HUES64 (cell line): ENCODE results near the gene OSR1.

Experiments used
- H3K27ac ChIP-seq: 2 replicates; pipeline ENCODE4 v1.7.0; 2013; ENCODE audit warnings: low read depth, low read length, inconsistent platforms
- H3K27me3 ChIP-seq: 2 replicates; pipeline ENCODE4 v1.6.1; 2013; ENCODE audit warnings: mild to moderate bottlenecking, low read length; ENCODE audit not compliant: insufficient read depth
- H3K36me3 ChIP-seq: 2 replicates; pipeline ENCODE4 v1.6.1; 2013; ENCODE audit warnings: mild to moderate bottlenecking, low read length; ENCODE audit not compliant: insufficient read depth
- H3K4me1 ChIP-seq: 2 replicates; pipeline ENCODE4 v1.6.1; 2013; ENCODE audit warnings: mild to moderate bottlenecking, low read length, moderate library complexity; ENCODE audit not compliant: insufficient read depth
- H3K4me3 ChIP-seq: 2 replicates; pipeline ENCODE4 v1.5.1; 2013; ENCODE audit warnings: mild to moderate bottlenecking, low read length, moderate library complexity
- H3K9ac ChIP-seq: 2 replicates; pipeline ENCODE4 v1.6.1; 2013; ENCODE audit warnings: mild to moderate bottlenecking, low read depth, low read length
- H3K9me3 ChIP-seq: 2 replicates; pipeline ENCODE4 v1.6.1; 2013; ENCODE audit warnings: low read depth, low read length; ENCODE audit not compliant: insufficient read depth
- WGBS: fragments of 150-250, 120-280 bp; methylation state at CpG from one replicate; pipeline ENCODE4 v1.1.7; 2013; ENCODE audit warnings: missing lambda C conversion rate; 5-methylcytosine and 5-hydroxymethylcytosine counted together

OSR1 gene

DNA sequence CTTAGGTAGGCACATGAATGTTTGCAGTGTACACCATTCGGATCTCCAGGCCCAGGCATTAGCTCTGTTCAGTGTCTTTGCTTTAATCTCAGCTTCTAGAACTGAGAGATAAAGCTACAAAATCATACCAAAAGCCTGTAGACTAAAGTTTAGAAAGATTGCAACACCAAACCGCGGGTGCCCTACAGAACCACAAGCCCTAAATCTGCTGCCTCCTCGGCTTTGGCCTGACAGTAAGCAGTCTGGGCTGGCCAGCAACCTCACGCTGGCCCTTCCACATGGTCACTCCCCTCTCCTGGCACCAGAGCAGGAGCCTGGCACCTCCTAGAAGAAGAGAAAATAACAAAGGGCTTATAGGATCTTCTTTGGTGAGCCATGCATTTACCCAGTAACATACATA is 8.9 kb upstream of the OSR1 start:
- peaks cover 71% of the 10 kb centered on the region for H3K27me3 ChIP-seq
- H3K4me1 ChIP-seq, result 0 out of 2 replicates have a peak, but pooled peaks cover 4% of the 10 kb centered on the region
- 86% methylated on average over 5 of the region's 5 CpGs for WGBS
- H3K4me3 ChIP-seq, result no peak overlapping the region
- no peaks in the 10 kb centered on the region for H3K36me3 ChIP-seq
- no peak overlapping the region for H3K27ac ChIP-seq
- H3K9ac ChIP-seq, result no peak overlapping the region
- no peaks in the 10 kb centered on the region for H3K9me3 ChIP-seq

GRCh38 chr2:19365126-19365525 is 6.7 kb upstream of the OSR1 start:
- no peaks in the 10 kb centered on the region for H3K9me3 ChIP-seq
- H3K36me3 ChIP-seq, result no peaks in the 10 kb centered on the region
- no peak overlapping the region for H3K27ac ChIP-seq
- WGBS, result 67% methylated on average over 3 of the region's 3 CpGs
- no peak overlapping the region for H3K4me3 ChIP-seq
- H3K9ac ChIP-seq, result no peak overlapping the region
- H3K27me3 ChIP-seq, result peaks cover 91% of the 10 kb centered on the region
- peaks cover 4% of the 10 kb centered on the region; the same call in 1 of the 2 replicates for H3K4me1 ChIP-seq

- H3K27me3 ChIP-seq, result peaks cover 99% of the 10 kb centered on the region
- WGBS, result 59% methylated on average over 3 of the region's 3 CpGs
Observed at GRCh38 chr2:19364014-19364413, 5.6 kb upstream of the OSR1 start.

DNA sequence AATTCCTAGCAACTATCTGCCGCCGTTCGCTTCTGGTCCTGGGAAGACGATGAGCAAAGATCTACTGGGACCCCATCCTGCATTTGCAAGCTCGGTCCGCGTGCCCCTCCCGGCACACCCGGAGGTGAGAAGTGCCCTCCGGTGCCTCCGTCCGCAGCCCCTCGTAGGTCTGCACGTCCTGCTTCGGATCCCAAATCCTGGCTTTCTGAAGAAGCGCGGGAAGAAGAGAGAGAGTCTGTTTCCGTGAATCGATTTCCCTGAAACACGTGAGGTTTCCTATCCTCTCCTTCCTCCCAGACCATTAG is 5.0 kb upstream of the OSR1 start:
- peaks cover 4% of the 10 kb centered on the region; the same call in 1 of the 2 replicates for H3K4me1 ChIP-seq
- 6% methylated on average over 20 of the region's 20 CpGs for WGBS
- no peaks in the 10 kb centered on the region for H3K36me3 ChIP-seq
- H3K27me3 ChIP-seq, result peaks cover 99% of the 10 kb centered on the region
- no peak overlapping the region for H3K9ac ChIP-seq
- H3K27ac ChIP-seq, result no peak overlapping the region
- peak overlapping the region; percentile 38 for H3K4me3 ChIP-seq
- H3K9me3 ChIP-seq, result no peaks in the 10 kb centered on the region

More at GRCh38 chr2:19364014-19364413, 5.6 kb upstream of the OSR1 start:
- Histone ChIP-seq H3K9me3 (no peaks in the 10 kb centered on the region), H3K4me3 (no peak overlapping the region), H3K4me1 (peaks cover 4% of the 10 kb centered on the region; the same call in 1 of the 2 replicates), H3K36me3 (no peaks in the 10 kb centered on the region), H3K27ac (no peak overlapping the region), H3K9ac (no peak overlapping the region)

- Histone ChIP-seq H3K36me3 (no peaks in the 10 kb centered on the region), H3K9ac (no peak overlapping the region), H3K4me1 (peaks cover 4% of the 10 kb centered on the region; the same call in 1 of the 2 replicates), H3K27me3 (peaks cover 99% of the 10 kb centered on the region), H3K27ac (no peak overlapping the region), H3K4me3 (peak overlapping the region; percentile 38), H3K9me3 (no peaks in the 10 kb centered on the region)
- WGBS, result 3% methylated on average over 33 of the region's 33 CpGs
Observed at GRCh38 chr2:19362755-19363473, 4.5 kb upstream of the OSR1 start.

DNA sequence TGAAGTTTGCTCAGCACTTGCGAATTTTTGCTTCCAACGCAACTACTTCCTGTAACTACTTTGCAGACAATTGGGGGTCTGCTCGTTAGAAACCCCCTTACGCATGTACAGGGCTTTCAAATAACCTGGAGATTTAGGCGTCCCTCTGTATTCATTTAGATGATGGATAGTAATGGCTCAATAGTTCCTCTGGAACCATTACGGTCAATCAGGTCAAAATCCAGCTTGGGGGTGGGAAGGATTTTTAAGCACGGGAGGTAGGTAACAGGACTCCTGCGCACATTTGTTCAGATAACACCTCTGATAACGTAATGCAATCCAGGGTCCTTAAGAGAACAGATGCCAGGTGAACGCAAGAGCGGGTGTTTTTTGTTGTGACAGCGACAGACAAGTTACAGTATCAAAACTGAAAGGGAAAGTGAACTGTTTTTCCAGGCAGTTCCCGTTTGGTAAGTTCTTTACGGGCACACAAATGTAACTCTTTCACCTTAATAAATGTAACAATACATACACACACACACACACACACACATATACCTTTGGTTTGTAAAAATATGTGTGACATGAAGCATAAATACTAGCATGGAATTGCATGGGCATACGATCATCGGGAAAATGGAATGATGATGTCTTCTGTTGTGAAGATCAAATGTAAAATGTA is 3.8 kb upstream of the OSR1 start:
- Histone ChIP-seq H3K27ac (no peak overlapping the region), H3K36me3 (no peaks in the 10 kb centered on the region), H3K9ac (no peak overlapping the region), H3K4me3 (peak overlapping the region; percentile 38), H3K4me1 (peaks cover 4% of the 10 kb centered on the region; the same call in 1 of the 2 replicates), H3K27me3 (peaks cover 99% of the 10 kb centered on the region), H3K9me3 (no peaks in the 10 kb centered on the region)
- 18% methylated on average over 16 of the region's 16 CpGs for WGBS

GRCh38 chr2:19361325-19361990 is 3.0 kb upstream of the OSR1 start:
- no peaks in the 10 kb centered on the region for H3K9me3 ChIP-seq
- no peaks in the 10 kb centered on the region for H3K36me3 ChIP-seq
- H3K9ac ChIP-seq, result no peak overlapping the region
- 2% methylated on average over 51 of the region's 51 CpGs for WGBS
- H3K4me3 ChIP-seq, result peak overlapping the region; percentile 41
- peaks cover 99% of the 10 kb centered on the region for H3K27me3 ChIP-seq
- H3K27ac ChIP-seq, result no peak overlapping the region
- peaks cover 4% of the 10 kb centered on the region; the same call in 1 of the 2 replicates for H3K4me1 ChIP-seq

DNA sequence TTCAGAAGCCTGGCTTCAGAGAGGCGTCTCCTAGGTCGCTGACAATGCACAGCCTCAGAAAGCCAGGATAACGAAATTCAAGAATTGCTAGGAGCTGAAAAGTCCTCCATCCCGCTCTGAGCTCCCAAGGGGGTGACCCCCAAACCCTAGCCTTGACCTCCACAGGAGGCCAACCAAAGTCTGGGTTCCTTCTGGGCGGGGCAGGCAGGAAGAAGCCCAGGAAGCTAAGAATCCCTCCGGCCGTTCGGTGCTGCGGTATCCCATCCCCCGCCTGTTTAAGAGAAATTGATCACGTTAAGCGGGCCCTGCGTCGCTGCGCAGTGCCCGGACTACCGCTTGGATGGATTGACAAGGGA is 2.5 kb upstream of the OSR1 start:
- Histone ChIP-seq H3K4me1 (peaks cover 4% of the 10 kb centered on the region; the same call in 1 of the 2 replicates), H3K27me3 (peaks cover 99% of the 10 kb centered on the region), H3K4me3 (peak overlapping the region; percentile 41), H3K9me3 (no peaks in the 10 kb centered on the region), H3K36me3 (no peaks in the 10 kb centered on the region), H3K9ac (no peak overlapping the region), H3K27ac (no peak overlapping the region)
- 7% methylated on average over 17 of the region's 17 CpGs for WGBS

- no peaks in the 10 kb centered on the region for H3K9me3 ChIP-seq
- no peaks in the 10 kb centered on the region for H3K36me3 ChIP-seq
- 53% methylated on average over 4 of the region's 4 CpGs for WGBS
- no peak overlapping the region for H3K4me3 ChIP-seq
- H3K27me3 ChIP-seq, result peaks cover 99% of the 10 kb centered on the region
- H3K4me1 ChIP-seq, result peaks cover 4% of the 10 kb centered on the region; the same call in 1 of the 2 replicates
- no peak overlapping the region for H3K9ac ChIP-seq
- no peak overlapping the region for H3K27ac ChIP-seq
Observed at GRCh38 chr2:19360266-19360965, 2.0 kb upstream of the OSR1 start.

- peaks cover 4% of the 10 kb centered on the region; the same call in 1 of the 2 replicates for H3K4me1 ChIP-seq
- H3K27ac ChIP-seq, result no peak overlapping the region
- no peaks in the 10 kb centered on the region for H3K9me3 ChIP-seq
- WGBS, result 48% methylated on average over 4 of the region's 4 CpGs
- no peaks in the 10 kb centered on the region for H3K36me3 ChIP-seq
- H3K4me3 ChIP-seq, result no peak overlapping the region; the same call in 1 of the 2 replicates
- H3K9ac ChIP-seq, result no peak overlapping the region
- peaks cover 99% of the 10 kb centered on the region for H3K27me3 ChIP-seq
Observed at GRCh38 chr2:19359456-19359855, 1.0 kb upstream of the OSR1 start.

DNA sequence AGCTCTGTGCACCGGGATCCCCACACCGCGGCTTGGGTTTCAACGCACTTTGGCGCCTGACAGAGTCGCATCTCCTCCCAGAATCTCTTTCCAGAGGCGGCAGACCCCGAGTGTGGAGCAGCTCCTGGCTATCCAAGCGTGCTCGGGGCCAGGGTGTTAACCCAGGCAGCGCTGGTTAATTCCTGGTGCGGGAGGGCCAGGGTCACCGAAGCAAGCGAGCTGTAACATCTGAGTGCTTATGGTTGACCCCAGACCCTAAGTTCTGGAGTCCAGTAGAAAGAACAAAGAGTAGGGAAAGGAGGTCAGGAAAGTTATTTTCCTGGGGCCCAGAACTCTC is 566 bp upstream of the OSR1 start:
- Histone ChIP-seq H3K9ac (no peak overlapping the region), H3K27ac (no peak overlapping the region), H3K9me3 (no peaks in the 10 kb centered on the region), H3K4me3 (peak overlapping the region; percentile 60), H3K27me3 (peaks cover 99% of the 10 kb centered on the region), H3K4me1 (peaks cover 4% of the 10 kb centered on the region; the same call in 1 of the 2 replicates), H3K36me3 (no peaks in the 10 kb centered on the region)
- WGBS, result 2% methylated on average over 14 of the region's 14 CpGs
